HepG2 (cell line): ENCODE data around the gene ARHGAP9. TPM values are rescaled to one million over a fixed set of nuclear protein-coding genes. Genes with fewer than 3 reads are reported as not detected.

Source experiments
- ATF7 ChIP-seq, 2 experiments: fragments of 450-650 bp in 1 of 2; sonication (generic) in 1 of 2; formaldehyde crosslinking in 1 of 2; IDR thresholded peaks; 2 replicates each; pipeline versions ENCODE4 v1.4.0 to v1.6.1; 2016 to 2020; ENCODE audit warnings: antibody characterized with exemption in 1 of 2, mild to moderate bottlenecking in 1 of 2, missing genetic modification reagents in 1 of 2
- CEBPB ChIP-seq: IDR thresholded peaks from 2 replicates; pipeline ENCODE4 v1.6.1; 2011; ENCODE audit warnings: low read depth, low read length, improper control_type of control experiment, borderline replicate concordance
- DMAP1 ChIP-seq: IDR thresholded peaks from 2 replicates; pipeline ENCODE4 v1.6.1; 2016
- KDM5A ChIP-seq: fragments of 200-600 bp; sonication (generic); IDR thresholded peaks from 2 replicates; pipeline ENCODE4 v1.7.0; 2018; ENCODE audit warnings: antibody characterized with exemption, mild to moderate bottlenecking, low read length, borderline replicate concordance
- PHF21A ChIP-seq: sonication (generic); formaldehyde crosslinking; IDR thresholded peaks from 2 replicates; pipeline ENCODE4 v1.5.0; 2020; ENCODE audit warnings: mild to moderate bottlenecking, missing genetic modification reagents
- RXRA ChIP-seq: sonication (generic); formaldehyde crosslinking; IDR thresholded peaks from 2 replicates; pipeline ENCODE4 v1.5.1; 2020; ENCODE audit warnings: missing genetic modification reagents
- ZNF143 ChIP-seq: sonication (generic); formaldehyde crosslinking; IDR thresholded peaks from 2 replicates; pipeline ENCODE4 v1.4.0; 2020; ENCODE audit warnings: missing genetic modification reagents
- ZNF543 ChIP-seq: sonication (generic); formaldehyde crosslinking; IDR thresholded peaks from 2 replicates; pipeline ENCODE4 v1.4.0; 2020; ENCODE audit warnings: mild to moderate bottlenecking, missing genetic modification reagents
- ZNF558 ChIP-seq: sonication (generic); formaldehyde crosslinking; IDR thresholded peaks from 2 replicates; pipeline ENCODE4 v1.9.0; 2022; ENCODE audit warnings: mild to moderate bottlenecking, missing genetic modification reagents, borderline replicate concordance
- ZNF629 ChIP-seq: sonication (generic); formaldehyde crosslinking; conservative IDR thresholded peaks from 2 replicates; pipeline ENCODE4 v1.5.0; 2020; ENCODE audit warnings: missing genetic modification reagents
- polyA plus RNA-seq, 8 experiments: library from polyadenylated mRNA; depleted of rRNA in 3 of 8; stranded (reverse) in 7 of 8; unstranded in 1 of 8; fragments of >200 nt; fragmentation: Illumina TruSeq in 4 of 8; extraction: Trizol in 4 of 8; gene quantifications; 2 replicates each; pipeline versions ENCODE4 v1.2.1 to v1.2.3, GENCODE V29; 2011 to 2016; ENCODE audit warnings: low read depth in 4 of 8, missing spikeins in 1 of 8, mixed read lengths in 1 of 8; ENCODE audit not compliant: insufficient read depth in 1 of 8
- total RNA-seq, 5 experiments: library from RNA; depleted of rRNA; stranded (reverse); fragments of >200 nt; fragmentation: Illumina TruSeq; extraction: Trizol; gene quantifications; 2 replicates each; pipeline ENCODE4 v1.2.3, GENCODE V29; 2016; ENCODE audit warnings: low read depth in 1 of 5
- TF ChIP-seq, protein P1 (sequence below): sonication (generic); formaldehyde crosslinking; conservative IDR thresholded peaks from 2 replicates; pipeline ENCODE4 v1.8.0; 2022; ENCODE audit warnings: mild to moderate bottlenecking, moderate library complexity, missing genetic modification reagents
- TF ChIP-seq, protein P2 (sequence below): sonication (generic); formaldehyde crosslinking; IDR thresholded peaks from 2 replicates; pipeline ENCODE4 v1.5.0; 2020; ENCODE audit warnings: missing genetic modification reagents, mild to moderate bottlenecking, borderline replicate concordance
- TF ChIP-seq, protein P3 (sequence below), 2 experiments: sonication (generic) in 1 of 2; formaldehyde crosslinking in 1 of 2; IDR thresholded peaks; 2 replicates each; pipeline versions ENCODE4 v1.4.0 to v1.6.1; 2016 to 2020; ENCODE audit warnings: borderline replicate concordance in 1 of 2, low read depth in 1 of 2, mild to moderate bottlenecking in 1 of 2, missing genetic modification reagents in 1 of 2
- TF ChIP-seq, protein P4 (sequence below): sonication (generic); formaldehyde crosslinking; IDR thresholded peaks from 2 replicates; pipeline ENCODE4 v1.4.0; 2020; ENCODE audit warnings: missing genetic modification reagents
- TF ChIP-seq, protein P5 (sequence below): fragments of 450-650 bp; IDR thresholded peaks from 2 replicates; pipeline ENCODE4 v1.6.1; 2017; ENCODE audit warnings: mild to moderate bottlenecking

The ARHGAP9 gene
- total and polyA plus RNA-seq, 2 of the 13 experiments (the other 11 are each of a cell fraction or from before 2014, with no cell fraction given): 0.18 to 1.2 TPM

DNA sequence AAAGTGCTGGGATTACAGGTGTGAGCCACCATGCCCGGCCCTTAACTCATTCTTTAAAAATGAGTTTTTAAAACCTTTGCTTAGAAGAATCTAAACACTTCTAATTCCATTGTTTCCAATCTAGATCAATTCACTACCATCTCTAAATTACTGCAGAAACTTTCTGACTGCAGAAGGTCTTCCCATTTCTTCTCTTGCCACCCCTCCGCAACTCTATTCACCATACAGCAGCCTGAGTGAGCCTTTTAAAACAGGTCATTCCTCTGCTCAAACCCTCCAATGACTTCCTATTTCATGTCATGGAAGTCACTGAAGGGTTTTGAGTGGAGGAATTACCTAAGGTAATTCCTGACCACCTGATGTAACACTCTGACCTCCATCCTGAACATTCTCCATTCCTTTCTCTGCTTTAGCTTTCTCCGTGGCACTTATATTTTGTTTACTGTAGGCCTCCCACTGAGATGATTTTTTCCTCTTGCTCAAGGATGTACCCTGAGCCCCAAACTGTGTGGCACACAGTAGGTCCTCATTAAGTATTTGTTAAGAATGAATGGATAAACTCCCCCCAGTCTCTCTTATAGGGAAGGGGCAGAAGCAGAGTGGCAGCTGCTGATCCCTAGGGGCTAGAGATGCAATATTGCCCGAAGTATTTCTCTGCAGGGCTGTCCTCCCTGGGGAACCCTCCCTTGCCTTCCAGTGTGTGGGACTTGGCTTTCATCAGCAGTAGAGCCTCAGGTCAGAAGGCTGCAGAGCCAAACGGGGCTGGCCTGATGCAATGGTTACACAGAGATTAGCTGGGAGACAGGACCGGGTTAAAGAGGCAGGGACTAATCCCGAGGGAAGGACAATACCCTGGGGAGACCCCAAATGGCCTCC lies 39.5 kb upstream of the ARHGAP9 start (continued):
- TF ChIP-seq, protein P1, sequence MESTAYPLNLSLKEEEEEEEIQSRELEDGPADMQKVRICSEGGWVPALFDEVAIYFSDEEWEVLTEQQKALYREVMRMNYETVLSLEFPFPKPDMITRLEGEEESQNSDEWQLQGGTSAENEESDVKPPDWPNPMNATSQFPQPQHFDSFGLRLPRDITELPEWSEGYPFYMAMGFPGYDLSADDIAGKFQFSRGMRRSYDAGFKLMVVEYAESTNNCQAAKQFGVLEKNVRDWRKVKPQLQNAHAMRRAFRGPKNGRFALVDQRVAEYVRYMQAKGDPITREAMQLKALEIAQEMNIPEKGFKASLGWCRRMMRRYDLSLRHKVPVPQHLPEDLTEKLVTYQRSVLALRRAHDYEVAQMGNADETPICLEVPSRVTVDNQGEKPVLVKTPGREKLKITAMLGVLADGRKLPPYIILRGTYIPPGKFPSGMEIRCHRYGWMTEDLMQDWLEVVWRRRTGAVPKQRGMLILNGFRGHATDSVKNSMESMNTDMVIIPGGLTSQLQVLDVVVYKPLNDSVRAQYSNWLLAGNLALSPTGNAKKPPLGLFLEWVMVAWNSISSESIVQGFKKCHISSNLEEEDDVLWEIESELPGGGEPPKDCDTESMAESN (CRISPR knock-in tag): 0 out of 2 replicates have a peak, but pooled peaks have one; percentile 4
- TF ChIP-seq RXRA (no peak), ZNF558 (CRISPR knock-in tag) (0 out of 2 replicates have a peak, but pooled peaks have one; percentile 6), ZNF629 (CRISPR knock-in tag) (no peak), KDM5A (no peak), ZNF543 (0 out of 2 replicates have a peak, but pooled peaks have one; percentile 30), PHF21A (CRISPR knock-in tag) (no peak), ATF7 (IDR thresholded peaks at IDR 0.05) (no peak), ATF7 (CRISPR knock-in tag; IDR thresholded peaks at IDR 0.05) (no peak), ZNF143 (no peak), DMAP1 (CRISPR knock-in tag) (no peak), CEBPB (peak; percentile 23; the same call in 1 of the 2 replicates)
- TF ChIP-seq, protein P2, sequence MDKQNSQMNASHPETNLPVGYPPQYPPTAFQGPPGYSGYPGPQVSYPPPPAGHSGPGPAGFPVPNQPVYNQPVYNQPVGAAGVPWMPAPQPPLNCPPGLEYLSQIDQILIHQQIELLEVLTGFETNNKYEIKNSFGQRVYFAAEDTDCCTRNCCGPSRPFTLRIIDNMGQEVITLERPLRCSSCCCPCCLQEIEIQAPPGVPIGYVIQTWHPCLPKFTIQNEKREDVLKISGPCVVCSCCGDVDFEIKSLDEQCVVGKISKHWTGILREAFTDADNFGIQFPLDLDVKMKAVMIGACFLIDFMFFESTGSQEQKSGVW: no peak
- TF ChIP-seq, protein P3, sequence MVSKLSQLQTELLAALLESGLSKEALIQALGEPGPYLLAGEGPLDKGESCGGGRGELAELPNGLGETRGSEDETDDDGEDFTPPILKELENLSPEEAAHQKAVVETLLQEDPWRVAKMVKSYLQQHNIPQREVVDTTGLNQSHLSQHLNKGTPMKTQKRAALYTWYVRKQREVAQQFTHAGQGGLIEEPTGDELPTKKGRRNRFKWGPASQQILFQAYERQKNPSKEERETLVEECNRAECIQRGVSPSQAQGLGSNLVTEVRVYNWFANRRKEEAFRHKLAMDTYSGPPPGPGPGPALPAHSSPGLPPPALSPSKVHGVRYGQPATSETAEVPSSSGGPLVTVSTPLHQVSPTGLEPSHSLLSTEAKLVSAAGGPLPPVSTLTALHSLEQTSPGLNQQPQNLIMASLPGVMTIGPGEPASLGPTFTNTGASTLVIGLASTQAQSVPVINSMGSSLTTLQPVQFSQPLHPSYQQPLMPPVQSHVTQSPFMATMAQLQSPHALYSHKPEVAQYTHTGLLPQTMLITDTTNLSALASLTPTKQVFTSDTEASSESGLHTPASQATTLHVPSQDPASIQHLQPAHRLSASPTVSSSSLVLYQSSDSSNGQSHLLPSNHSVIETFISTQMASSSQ (IDR thresholded peaks at IDR 0.05; ENCODE audit: low read depth): no peak
- TF ChIP-seq, protein P3 (CRISPR knock-in tag; IDR thresholded peaks at IDR 0.05; ENCODE audit: borderline replicate concordance): no peak
- TF ChIP-seq, protein P4, sequence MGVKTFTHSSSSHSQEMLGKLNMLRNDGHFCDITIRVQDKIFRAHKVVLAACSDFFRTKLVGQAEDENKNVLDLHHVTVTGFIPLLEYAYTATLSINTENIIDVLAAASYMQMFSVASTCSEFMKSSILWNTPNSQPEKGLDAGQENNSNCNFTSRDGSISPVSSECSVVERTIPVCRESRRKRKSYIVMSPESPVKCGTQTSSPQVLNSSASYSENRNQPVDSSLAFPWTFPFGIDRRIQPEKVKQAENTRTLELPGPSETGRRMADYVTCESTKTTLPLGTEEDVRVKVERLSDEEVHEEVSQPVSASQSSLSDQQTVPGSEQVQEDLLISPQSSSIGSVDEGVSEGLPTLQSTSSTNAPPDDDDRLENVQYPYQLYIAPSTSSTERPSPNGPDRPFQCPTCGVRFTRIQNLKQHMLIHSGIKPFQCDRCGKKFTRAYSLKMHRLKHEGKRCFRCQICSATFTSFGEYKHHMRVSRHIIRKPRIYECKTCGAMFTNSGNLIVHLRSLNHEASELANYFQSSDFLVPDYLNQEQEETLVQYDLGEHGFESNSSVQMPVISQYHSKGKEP (CRISPR knock-in tag): no peak
- TF ChIP-seq, protein P5, sequence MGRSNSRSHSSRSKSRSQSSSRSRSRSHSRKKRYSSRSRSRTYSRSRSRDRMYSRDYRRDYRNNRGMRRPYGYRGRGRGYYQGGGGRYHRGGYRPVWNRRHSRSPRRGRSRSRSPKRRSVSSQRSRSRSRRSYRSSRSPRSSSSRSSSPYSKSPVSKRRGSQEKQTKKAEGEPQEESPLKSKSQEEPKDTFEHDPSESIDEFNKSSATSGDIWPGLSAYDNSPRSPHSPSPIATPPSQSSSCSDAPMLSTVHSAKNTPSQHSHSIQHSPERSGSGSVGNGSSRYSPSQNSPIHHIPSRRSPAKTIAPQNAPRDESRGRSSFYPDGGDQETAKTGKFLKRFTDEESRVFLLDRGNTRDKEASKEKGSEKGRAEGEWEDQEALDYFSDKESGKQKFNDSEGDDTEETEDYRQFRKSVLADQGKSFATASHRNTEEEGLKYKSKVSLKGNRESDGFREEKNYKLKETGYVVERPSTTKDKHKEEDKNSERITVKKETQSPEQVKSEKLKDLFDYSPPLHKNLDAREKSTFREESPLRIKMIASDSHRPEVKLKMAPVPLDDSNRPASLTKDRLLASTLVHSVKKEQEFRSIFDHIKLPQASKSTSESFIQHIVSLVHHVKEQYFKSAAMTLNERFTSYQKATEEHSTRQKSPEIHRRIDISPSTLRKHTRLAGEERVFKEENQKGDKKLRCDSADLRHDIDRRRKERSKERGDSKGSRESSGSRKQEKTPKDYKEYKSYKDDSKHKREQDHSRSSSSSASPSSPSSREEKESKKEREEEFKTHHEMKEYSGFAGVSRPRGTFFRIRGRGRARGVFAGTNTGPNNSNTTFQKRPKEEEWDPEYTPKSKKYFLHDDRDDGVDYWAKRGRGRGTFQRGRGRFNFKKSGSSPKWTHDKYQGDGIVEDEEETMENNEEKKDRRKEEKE: no peak
